ENCODE data around the gene CLIP2. TPM values are rescaled to one million over a fixed set of nuclear protein-coding genes. Genes with fewer than 3 reads are reported as not detected.

The CLIP2 gene
- total RNA-seq, 1 donor from 2014 or later: 110 TPM

DNA sequence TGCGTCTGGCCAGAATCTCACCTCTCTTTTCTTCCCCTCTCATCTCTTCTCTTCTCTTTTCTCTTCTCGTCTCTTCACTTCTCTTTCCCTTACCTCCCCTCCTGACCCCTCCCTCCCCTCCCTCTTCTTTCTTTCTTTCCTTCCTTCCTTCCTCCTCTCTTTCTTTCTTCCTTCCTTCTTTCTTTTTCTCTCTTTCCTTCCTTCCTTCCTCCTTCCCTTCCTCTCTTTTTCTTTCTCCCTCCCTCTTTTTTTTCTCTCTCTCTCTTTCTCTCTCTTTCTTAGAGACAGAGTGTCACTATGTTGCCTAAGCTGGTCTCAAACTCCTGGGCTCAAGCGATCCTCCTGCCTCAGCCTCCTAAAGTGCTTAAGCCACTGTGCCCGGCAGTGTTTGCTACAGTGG is 159.9 kb downstream of the CLIP2 start:
- TF ChIP-seq, protein P1, sequence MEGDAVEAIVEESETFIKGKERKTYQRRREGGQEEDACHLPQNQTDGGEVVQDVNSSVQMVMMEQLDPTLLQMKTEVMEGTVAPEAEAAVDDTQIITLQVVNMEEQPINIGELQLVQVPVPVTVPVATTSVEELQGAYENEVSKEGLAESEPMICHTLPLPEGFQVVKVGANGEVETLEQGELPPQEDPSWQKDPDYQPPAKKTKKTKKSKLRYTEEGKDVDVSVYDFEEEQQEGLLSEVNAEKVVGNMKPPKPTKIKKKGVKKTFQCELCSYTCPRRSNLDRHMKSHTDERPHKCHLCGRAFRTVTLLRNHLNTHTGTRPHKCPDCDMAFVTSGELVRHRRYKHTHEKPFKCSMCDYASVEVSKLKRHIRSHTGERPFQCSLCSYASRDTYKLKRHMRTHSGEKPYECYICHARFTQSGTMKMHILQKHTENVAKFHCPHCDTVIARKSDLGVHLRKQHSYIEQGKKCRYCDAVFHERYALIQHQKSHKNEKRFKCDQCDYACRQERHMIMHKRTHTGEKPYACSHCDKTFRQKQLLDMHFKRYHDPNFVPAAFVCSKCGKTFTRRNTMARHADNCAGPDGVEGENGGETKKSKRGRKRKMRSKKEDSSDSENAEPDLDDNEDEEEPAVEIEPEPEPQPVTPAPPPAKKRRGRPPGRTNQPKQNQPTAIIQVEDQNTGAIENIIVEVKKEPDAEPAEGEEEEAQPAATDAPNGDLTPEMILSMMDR (IDR thresholded peaks at IDR 0.05; ENCODE audit: unreplicated experiment): no peak
- Mint-ChIP-seq H3K27me3 (ENCODE audit: unreplicated experiment) (peaks cover 13% of the 10 kb centered on the region), H3K4me3 (ENCODE audit: unreplicated experiment) (no peak overlapping the region), H3K36me3 (ENCODE audit: low read depth, unreplicated experiment) (peaks cover 7% of the 10 kb centered on the region), H3K27ac (ENCODE audit: unreplicated experiment) (no peak overlapping the region), H3K9me3 (ENCODE audit: unreplicated experiment) (no peaks in the 10 kb centered on the region), H3K4me1 (ENCODE audit: unreplicated experiment) (no peaks in the 10 kb centered on the region)
- DNase-seq (ENCODE audit: low spot score): no peak

GRCh38 chr7:74449809-74450397 is 160.7 kb downstream of the CLIP2 start:
- Mint-ChIP-seq H3K36me3 (ENCODE audit: low read depth, unreplicated experiment) (peaks cover 7% of the 10 kb centered on the region), H3K9me3 (ENCODE audit: unreplicated experiment) (no peaks in the 10 kb centered on the region), H3K27ac (ENCODE audit: unreplicated experiment) (no peak overlapping the region), H3K4me3 (ENCODE audit: unreplicated experiment) (no peak overlapping the region), H3K27me3 (ENCODE audit: unreplicated experiment) (peaks cover 13% of the 10 kb centered on the region), H3K4me1 (ENCODE audit: unreplicated experiment) (no peaks in the 10 kb centered on the region)
- DNase-seq (ENCODE audit: low spot score): peak; percentile 77
- TF ChIP-seq, protein P1 (IDR thresholded peaks at IDR 0.05; ENCODE audit: unreplicated experiment): peak; percentile 83

GRCh38 chr7:74452748-74453321 is 163.6 kb downstream of the CLIP2 start:
- peaks cover 13% of the 10 kb centered on the region for H3K27me3 Mint-ChIP-seq (ENCODE audit: unreplicated experiment)
- H3K4me3 Mint-ChIP-seq (ENCODE audit: unreplicated experiment): peak overlapping the region; percentile 82
- peaks cover 7% of the 10 kb centered on the region for H3K36me3 Mint-ChIP-seq (ENCODE audit: low read depth, unreplicated experiment)
- H3K27ac Mint-ChIP-seq (ENCODE audit: unreplicated experiment): no peak overlapping the region
- H3K9me3 Mint-ChIP-seq (ENCODE audit: unreplicated experiment): no peaks in the 10 kb centered on the region
- DNase-seq (ENCODE audit: low spot score): no peak
- peaks cover 2% of the 10 kb centered on the region for H3K4me1 Mint-ChIP-seq (ENCODE audit: unreplicated experiment)
- TF ChIP-seq, protein P1 (IDR thresholded peaks at IDR 0.05; ENCODE audit: unreplicated experiment): no peak

GRCh38 chr7:74453322-74454011 is 164.3 kb downstream of the CLIP2 start, which contains the start of gene GTF2IRD1:
Gene GTF2IRD1 (plus strand): TSS chr7:74453906. CDS start chr7:74508081, 54,175 bp downstream.
- Mint-ChIP-seq H3K36me3 (ENCODE audit: low read depth, unreplicated experiment) (peaks cover 7% of the 10 kb centered on the region), H3K9me3 (ENCODE audit: unreplicated experiment) (no peaks in the 10 kb centered on the region), H3K27me3 (ENCODE audit: unreplicated experiment) (peaks cover 12% of the 10 kb centered on the region), H3K4me1 (ENCODE audit: unreplicated experiment) (peaks cover 2% of the 10 kb centered on the region), H3K4me3 (ENCODE audit: unreplicated experiment) (peak within 1 kb of the TSS; percentile 83), H3K27ac (ENCODE audit: unreplicated experiment) (no peak within 1 kb of the TSS)
- TF ChIP-seq, protein P1 (IDR thresholded peaks at IDR 0.05; ENCODE audit: unreplicated experiment): no peak
- DNase-seq (ENCODE audit: low spot score): peak; percentile 46

All from endothelial cell (in vitro differentiated cells).